HG03060 (cell line): Measurements from ENCODE around the gene OXCT2.
"Not testable (repeated sequence)": the region's sequence is repeated elsewhere in the genome, so short reads cannot be mapped to it uniquely, and the experiment has no call there.

ENCODE experiments used
- ATAC-seq: cut with Tn5 transposase; IDR thresholded peaks from one replicate; pipeline ENCODE4 v1.9.1; 2021; ENCODE audit warnings: low read depth, moderate number of reproducible peaks; ENCODE audit not compliant: unreplicated experiment

Gene OXCT2

DNA sequence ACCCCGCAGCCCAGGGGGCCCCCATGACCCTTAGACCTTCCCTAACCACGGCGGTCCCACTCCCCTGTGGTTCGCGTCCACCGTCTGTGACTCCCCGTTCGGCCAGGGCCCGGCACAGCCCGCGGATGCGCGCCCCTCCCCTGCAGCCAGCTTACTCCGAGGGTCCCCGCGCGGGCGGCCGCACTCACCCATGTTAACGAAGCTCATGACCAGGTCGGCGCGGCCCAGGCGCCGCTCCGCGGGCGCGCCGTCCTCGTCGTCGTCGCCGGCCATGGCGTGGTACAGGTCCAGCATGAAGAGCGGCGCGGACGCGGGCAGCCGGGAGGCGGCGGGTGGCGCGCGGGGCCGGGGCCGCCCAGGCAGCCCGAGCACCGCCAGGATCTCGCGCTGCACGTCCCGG, 16.8 kb upstream of the OXCT2 start:
- ATAC-seq = not testable (repeated sequence)

DNA sequence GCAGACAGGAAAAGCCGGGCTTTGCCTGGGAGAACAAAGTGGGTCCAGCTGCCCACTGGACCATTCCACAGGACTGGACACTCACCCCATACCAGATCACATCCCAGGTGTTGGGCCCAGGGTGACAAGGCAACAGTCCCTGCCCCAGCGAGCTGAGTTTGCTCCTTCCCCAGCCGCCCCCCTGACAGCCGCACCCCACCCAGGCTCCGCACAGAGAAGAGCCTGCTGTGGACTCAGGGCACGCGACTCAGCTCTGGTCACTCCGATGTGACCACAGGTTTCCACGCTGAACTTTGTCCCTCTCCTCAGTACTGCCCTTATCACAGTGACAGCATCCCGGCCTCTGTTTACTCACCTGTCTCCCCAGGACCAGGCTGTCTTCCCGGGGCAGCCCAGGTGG, 16.3 kb upstream of the OXCT2 start:
- no peak for ATAC-seq

DNA sequence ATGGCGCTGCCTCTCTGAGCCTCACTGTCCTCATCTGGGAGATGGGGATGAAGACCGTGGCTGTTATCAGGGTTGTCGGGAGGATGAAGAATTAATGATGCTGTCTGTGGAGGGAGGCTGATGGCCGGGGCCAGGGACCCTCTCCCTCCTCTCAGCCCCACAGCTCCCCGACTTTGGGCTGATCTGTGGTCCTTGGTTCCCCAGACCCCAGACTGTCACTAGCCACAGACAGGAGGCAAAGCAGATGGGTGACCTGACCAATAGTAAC, 15.9 kb upstream of the OXCT2 start:
- ATAC-seq = not testable (repeated sequence)

DNA sequence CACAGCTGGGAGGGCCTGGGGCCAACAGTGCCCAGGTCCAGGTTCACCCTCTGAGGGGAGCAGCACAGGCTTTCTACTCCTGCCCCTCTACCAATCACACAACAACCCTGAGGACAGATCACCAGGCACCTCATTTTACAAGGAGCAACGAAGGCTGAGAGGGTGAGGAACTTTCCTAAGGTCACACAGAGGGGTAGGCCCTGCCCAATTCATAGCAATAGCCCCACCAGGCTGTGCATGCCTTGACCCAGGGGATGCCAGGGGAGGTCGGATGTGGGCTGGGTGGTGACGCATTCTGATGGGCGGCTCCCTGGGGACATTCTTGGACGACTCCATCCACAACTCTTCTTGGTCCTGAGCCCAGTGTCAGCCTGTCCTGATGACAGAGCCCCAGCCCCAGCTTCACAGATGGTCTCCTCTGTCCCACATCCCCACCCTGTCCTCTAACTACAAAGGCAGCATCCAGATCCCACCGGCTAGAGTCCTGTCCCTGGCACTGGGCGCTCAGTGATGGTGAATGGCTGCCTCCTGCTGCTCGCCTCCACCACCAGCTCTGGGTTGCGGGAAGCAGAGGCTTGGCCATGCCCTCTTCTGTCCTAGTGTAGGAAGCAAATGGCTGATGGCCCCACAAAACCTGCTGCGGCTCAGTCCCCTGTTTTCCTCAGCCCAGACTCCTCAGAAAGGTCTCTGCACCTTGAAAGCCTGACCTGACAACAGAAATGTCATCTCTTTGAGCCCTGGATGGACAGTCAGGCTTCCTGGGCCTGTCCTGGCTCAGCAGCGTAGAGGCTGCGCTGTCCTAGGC, 15.4 kb upstream of the OXCT2 start:
- ATAC-seq = not testable (repeated sequence)

DNA sequence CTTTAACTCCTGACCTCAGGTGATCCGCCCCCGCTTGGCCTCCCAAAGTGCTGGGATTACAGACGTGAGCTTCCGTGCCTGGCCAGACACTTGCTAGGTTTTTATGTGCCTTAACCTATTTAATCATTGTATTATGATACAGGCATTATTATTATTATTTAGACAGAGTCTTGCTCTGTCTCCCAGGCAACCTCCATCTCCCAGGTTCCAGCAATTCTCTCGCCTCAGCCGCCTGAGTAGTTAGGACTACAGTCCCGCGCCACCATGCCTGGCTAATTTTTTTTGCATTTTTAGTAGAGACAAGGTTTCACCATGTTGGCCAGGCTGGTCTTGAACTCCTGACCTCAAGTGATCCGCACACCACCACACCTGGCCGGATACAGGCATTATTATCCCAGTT, 11.5 kb upstream of the OXCT2 start:
- ATAC-seq = not testable (repeated sequence)

DNA sequence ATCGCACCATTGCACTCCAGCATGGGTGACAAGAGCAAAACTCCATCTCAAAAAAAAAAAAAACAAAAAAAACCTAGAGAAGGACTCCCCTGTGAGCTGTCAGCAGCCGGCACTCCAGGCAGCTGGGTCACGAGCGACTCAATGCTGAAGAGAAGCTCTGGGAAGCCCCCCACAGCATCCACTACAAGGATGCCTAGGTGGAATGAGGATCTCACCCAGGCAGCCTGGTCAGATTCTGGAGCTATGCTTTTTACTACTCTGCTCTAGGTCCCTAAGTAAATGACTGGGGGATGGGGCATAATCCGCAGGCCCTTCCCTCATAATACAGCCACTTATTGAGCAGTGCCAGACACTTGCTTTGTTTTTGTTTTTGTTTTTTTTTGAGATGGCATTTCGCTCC, 11.0 kb upstream of the OXCT2 start:
- ATAC-seq = no peak

DNA sequence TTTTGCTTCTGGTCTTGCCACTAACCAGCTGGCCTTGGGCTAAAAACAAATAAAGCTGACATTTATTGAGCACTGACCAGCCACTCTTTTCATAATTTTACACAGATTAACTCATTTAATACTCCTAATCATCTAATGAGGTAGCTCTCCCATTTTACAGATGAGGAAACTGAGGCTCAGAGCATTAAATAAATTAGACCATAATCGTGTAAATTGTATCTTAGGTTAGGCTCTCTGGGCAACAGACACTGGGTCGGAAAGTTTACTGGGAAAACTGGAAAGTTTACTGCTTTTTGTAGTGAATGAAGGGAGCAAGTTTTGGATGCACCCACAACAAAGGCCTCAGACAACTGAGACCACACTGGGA, 10.2 kb upstream of the OXCT2 start:
- ATAC-seq = no peak

DNA sequence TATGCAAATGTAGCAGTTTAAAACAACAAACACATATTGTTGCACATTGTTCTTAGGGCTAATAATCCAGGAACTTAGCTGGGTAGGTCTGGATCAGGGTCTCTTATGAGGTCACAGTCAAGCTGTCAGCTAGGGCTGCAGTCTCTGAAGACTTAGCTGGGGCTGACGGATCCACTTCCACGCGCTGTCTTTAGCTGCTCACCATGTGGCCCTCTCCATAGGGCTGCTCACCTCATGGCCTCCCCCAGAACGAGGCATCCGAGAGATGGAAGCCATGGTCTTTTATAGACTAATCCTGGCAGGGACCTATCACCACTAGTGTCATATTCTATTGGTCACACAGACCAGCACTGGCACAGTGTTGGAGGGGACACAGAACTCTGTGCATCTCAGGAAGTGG, 8.7 kb upstream of the OXCT2 start:
- ATAC-seq = no peak

DNA sequence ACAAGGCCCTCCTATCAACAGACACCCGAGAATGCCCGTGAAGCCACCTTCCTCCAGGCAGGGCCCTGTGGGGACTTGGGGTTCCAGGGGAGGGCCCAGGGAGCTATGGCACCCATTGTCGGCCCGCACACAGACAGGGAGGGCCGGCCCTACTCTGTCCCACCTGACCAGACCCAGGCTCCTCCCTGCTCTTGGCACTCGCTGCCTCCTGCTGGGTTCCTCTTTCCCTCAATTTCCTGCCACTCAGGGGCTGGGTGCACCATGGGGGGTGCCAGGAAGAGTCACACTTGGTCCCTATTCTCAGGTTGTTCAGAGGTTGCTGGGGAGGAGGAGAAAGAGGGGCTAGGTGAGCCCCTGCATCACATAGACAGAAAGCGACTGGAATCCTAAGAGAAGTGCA, 8.0 kb upstream of the OXCT2 start:
- ATAC-seq = no peak

DNA sequence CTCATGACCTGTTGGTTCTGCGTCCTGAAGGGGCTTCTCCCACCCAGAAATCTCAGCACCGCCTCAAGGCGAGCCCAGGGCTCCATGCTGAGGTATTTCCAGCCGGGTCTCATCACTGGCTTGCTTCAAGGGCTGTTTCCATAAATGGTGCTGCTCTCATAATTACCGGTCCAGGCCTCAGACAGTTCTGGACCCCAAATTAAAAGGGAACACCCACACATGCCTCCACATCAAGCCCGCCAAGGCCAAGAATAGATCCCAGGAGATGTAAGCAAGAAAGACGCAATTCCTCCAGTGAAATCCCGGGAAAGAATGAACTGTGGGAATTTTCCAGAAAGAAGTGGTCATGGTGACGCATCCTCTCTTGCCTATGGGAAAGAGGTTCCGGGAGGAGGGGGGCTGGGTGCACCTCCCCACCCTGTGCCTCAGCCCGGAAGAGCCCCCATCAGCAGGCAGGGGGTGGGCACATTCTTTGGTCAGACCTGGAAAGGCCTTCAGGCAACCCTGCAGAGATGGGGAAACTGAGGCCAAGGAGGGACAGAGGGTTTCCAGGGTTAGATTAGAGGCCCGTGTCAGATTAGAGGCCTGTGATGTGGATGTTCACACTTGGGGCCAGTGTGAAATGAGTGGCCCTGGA, 7.4 kb upstream of the OXCT2 start:
- ATAC-seq = not testable (repeated sequence)

DNA sequence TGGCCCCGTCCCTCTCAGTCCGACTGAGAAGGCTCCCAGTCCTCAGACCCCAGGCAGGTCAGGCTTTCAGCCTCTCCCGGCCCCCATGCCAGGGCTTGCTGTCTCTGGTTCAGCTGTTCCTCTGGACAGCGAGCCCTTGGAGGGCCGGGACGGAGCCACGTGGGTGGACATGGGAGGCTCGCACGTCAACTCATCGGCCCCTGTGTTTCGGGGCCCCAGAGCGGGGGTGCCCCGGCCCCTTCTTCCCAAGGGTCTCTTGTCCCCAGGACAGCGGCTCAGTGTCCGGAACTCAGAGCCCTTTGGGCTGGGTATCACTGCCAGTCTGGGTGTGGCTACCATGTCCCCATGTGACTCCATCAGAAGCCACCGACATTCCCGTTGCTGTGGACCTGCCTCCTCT, 6.7 kb upstream of the OXCT2 start:
- not testable (repeated sequence) for ATAC-seq

DNA sequence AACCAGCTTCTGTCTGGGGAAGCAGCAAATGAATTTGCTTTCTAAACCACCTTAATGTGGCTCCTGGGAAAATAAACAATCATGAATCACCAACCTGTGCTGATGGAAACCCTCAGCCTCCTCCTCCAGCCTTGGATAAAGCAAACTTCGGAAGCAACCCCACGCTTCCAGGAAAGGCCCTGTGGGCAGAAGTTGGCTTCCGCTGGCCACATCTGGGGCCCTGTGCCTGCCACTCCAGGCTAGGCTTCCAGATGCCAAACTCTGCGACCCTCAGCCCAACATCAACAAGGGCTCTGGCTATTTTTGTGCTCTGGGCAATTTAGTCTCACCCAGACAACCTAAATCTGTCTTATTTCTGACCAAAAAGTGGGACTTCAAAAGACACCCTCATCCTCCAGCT, 6.2 kb upstream of the OXCT2 start:
- no peak for ATAC-seq

DNA sequence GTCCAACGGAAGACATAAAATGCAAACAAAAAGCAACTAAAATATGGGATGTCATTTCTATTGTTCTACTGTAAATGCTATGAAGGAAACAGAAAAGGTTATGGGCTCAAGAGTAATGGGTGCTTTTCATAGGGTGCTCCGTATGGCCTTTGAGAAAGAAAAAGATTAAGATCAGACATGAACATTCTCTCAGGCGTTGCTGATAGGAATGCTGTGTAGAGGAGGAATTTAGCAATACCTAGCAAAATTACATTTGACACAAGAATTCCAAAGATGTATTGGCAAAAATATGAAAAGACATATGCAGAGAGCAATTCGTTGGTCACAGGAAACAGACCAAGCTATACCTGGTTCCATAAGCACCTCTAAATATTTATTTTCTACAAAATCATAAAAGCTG, 5.7 kb upstream of the OXCT2 start:
- ATAC-seq = no peak

DNA sequence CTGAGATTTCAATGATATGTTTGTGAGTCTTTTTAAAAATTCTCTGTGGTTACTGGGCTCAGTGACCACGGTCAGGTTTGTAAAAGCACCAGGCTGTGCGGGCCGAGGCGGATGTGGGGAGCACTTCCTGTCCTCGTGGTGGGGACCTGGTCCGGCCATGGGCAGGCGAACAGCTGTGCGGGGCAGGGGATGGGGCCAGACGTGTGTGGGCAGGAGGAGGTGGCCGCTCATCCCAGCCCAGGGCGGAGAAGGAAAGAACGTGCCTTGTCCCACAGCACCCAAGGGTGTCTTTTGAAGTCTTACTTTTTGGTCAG, 5.2 kb upstream of the OXCT2 start:
- no peak for ATAC-seq

DNA sequence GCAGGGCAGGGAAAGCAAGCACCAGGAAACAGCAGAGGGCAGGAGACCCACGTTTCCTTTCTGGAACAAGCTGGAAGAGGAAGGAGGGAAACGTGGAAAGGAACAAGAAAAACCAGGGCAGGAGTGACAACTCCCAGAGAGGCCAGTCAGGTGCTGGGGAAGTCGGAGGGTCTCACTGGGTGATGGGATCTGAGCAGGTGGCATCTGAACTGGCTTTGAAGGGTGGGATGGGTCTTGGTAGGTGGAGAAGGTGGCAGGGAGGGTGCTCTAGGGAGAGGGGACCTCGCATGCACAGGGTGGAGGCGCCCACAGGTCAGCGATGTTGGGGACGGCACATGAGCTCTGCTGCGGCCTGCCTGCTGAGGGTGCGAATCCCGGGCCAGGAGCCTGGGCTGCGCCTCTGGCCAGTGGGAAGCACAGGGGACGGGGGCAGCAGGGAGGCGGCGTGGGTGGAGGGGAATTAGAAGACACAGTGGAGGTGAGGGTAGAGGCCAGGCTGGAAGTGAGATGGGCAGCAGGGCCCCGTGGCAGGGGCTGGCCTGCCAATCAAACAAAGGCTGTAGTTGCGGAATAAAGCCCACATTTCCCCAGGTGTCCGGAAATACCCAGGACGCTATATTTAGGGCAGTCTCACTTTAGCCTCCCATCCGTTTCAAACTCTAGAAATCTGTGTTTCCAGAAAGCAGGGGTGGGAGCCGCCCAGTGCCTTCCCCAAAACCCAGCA, 4.7 kb upstream of the OXCT2 start:
- not testable (repeated sequence) for ATAC-seq

DNA sequence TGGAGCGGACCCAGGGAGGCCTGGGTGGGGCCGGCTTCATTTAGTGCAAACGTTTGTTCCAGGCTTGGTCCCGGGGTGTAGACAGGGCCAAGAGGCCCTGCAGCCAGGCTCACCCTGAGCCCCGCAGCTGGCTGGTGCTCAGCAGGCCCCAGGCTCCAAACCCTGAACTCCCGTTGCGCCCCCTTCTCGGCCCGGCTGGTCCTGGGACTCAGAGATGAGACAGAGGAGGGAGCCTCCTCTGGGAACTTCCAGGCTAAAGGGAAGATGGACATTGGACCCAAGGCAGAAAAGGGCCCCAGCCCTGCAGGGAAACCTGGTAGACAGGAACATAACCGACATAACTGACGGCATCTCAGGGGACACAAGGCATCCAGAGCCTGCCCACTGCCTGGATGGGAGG, 4.0 kb upstream of the OXCT2 start:
- not testable (repeated sequence) for ATAC-seq

DNA sequence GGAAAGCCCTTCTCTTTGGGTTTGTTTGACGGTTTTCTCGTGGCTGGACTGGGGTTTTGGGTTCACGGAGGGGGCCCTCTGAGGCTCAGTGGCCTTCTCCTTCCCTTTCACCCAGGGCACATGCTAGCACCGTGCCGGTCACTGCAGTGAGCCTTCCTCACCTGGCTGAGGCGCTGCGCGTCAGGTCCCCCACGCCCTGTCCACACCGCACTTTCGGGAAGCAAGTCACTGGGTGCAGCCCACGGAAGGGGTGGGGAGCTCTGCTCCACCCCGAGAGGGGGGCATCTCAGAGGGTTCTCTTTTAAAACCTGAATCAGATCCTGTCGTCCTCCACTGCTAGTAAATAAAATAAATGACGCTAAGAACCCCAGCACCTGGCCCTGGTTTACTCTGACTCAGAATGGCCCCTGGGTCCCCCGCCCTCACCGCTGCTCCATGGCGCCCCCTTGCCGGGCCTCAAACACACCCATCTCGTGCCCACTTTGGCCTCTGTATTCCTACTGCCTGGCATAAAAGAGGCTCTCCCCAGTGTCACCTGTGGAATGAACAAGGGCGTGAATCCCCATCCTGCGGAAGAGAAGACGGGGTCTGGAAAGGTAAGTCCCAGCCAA, 2.3 kb upstream of the OXCT2 start:
- ATAC-seq = not testable (repeated sequence)

DNA sequence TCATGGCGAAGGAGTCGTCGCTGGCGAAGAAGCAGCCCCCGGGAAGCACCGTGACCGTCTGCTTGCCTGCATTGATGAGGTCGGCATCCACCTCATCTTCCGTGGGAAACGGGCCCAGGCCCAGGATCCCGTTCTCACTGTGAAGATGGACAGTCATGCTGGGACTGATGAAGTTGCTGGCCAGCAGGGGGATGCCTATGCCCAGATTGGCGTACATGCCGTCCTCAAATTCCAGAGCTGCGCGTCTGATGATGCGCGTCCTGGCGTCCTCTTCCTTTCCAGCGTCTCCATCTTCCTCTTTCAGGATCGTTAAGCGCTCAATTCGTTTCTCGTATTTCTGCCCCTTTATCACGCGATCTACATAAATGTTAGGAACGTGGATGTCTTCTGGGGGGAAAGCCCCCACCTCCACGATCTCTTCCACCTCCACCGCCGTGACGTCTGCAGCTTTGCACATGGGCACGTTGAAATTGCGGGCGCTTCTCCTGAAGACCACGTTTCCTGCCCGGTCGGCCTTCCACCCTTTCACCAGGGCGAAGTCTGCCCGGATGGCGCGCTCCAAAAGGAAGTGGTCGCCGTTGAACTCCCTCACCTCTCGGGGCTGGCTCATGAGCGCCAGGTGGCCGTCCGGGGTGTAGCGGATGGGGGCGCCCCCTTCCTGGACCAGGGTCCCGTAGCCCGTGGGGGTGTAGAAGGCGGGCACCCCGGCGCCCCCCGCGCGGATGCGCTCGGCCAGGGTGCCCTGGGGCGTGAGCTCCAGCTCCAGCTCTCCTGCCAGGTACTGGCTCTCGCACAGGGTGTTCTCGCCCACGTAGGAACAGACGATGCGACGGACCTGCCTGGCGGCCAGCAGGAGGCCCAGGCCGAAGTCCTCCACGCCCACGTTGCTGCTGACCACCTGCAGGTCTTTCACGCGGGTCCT, 787 bp downstream of the OXCT2 start:
- not testable (repeated sequence) for ATAC-seq

DNA sequence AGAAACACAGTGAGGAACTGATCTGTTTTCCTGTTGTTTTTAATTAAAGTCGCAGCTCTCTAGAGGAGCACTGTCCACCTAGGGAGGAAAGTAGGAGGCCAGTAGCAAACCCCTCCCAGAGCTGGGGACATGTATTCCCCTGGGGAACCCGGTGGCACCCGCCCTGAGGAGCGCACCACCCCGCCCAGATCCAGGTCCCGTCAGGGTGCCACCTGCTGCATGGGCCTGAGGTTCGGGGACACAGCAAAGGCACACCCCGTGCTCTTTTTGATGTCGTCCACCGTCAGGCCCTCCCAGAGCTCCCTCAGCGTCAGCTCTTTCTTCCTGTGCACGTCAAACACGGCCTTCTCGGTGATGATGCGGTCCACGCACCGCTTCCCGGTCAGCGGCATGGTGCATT, 1.6 kb downstream of the OXCT2 start:
- ATAC-seq = not testable (repeated sequence)

DNA sequence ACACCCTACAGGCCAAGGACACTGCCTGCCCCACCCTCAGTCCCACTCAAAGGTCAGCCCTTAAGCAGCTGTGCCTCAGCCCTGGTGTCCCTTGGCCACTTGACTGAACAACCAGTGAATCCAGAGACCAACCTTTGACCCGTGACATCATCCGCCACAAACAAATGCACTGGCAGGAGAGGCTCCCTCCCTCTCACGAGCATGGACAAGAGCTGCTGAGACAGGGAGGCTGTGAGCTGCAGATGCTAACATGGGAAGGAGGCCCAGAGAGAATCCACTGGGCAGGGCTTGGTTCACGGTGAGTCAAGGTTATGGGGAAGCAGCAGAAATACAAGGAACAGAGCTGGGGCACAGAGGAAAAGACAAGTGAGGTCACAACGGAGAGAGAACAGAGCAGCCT, 4.7 kb downstream of the OXCT2 start:
- not testable (repeated sequence) for ATAC-seq

DNA sequence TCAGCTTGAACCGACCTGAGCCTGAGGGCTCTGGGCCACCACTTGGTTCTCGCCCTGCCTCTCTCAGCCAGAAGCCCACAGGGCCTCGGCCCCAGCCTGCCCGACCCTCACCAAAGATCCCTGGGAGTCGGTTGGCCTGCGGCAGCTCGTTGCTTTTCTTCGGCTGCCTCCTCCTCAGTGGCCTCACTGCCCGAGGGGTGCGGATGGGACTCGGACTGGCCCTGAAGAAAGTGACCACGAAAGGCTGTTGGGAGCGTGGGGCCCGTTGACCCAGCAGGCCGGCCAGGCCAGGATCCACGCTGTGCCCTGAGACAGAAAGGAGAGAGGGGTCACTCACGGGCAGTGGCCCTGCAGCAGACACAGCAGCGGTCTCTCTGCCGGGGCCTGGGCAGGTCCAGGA, 6.6 kb downstream of the OXCT2 start:
- ATAC-seq = not testable (repeated sequence)
